SK-N-SH treated with all-trans-retinoic acid at 6 μM for 48 hours (cell line): ENCODE data around the gene PACRGL.

ENCODE experiments used
- ARNTL ChIP-seq: fragments of 450-650 bp; formaldehyde crosslinking; IDR thresholded peaks from 2 replicates; pipeline ENCODE4 v1.5.0; 2020; ENCODE audit warnings: low read depth, mild to moderate bottlenecking, moderate library complexity, borderline replicate concordance
- BACH2 ChIP-seq: fragments of 250-450 bp; sonication (Bioruptor Pico); IDR thresholded peaks from 2 replicates; pipeline ENCODE4 v1.9.0; 2021; ENCODE audit warnings: mild to moderate bottlenecking, borderline replicate concordance
- CREB5 ChIP-seq: fragments of 250-450 bp; sonication (Bioruptor Pico); IDR thresholded peaks from 2 replicates; pipeline ENCODE4 v1.5.1; 2020; ENCODE audit warnings: low read depth, mild to moderate bottlenecking, moderate library complexity
- CSDC2 ChIP-seq: fragments of 250-450 bp; sonication (Bioruptor Pico); IDR thresholded peaks from 2 replicates; pipeline ENCODE4 v1.5.0; 2020; ENCODE audit warnings: mild to moderate bottlenecking, moderate library complexity
- ESRRG ChIP-seq: fragments of 250-450 bp; sonication (Bioruptor Pico); IDR thresholded peaks from 2 replicates; pipeline ENCODE4 v1.6.1; 2021; ENCODE audit warnings: mild to moderate bottlenecking
- OSR1 ChIP-seq: fragments of 250-450 bp; sonication (Bioruptor Pico); IDR thresholded peaks from 2 replicates; pipeline ENCODE4 v1.8.0; 2022; ENCODE audit warnings: moderate library complexity, mild to moderate bottlenecking, inconsistent platforms
- PATZ1 ChIP-seq: fragments of 250-450 bp; sonication (Bioruptor Pico); IDR thresholded peaks from 2 replicates; pipeline ENCODE4 v1.8.0; 2020; ENCODE audit warnings: mild to moderate bottlenecking, moderate library complexity, borderline replicate concordance
- RARB ChIP-seq: fragments of 250-450 bp; sonication (Bioruptor Pico); IDR thresholded peaks from 2 replicates; pipeline ENCODE4 v1.8.0; 2021; ENCODE audit warnings: mild to moderate bottlenecking, moderate library complexity
- ZFP3 ChIP-seq: fragments of 250-450 bp; sonication (Bioruptor Pico); IDR thresholded peaks from 2 replicates; pipeline ENCODE4 v1.5.0; 2020; ENCODE audit warnings: mild to moderate bottlenecking, moderate library complexity
- ZFP30 ChIP-seq: fragments of 450-650 bp; formaldehyde crosslinking; IDR thresholded peaks from 2 replicates; pipeline ENCODE4 v1.5.0; 2022; ENCODE audit warnings: mild to moderate bottlenecking, moderate library complexity
- ZNF70 ChIP-seq: fragments of 450-650 bp; formaldehyde crosslinking; IDR thresholded peaks from 2 replicates; pipeline ENCODE4 v1.5.0; 2020; ENCODE audit warnings: mild to moderate bottlenecking, moderate library complexity
- ZNF8 ChIP-seq: fragments of 450-650 bp; formaldehyde crosslinking; IDR thresholded peaks from 2 replicates; pipeline ENCODE4 v1.5.0; 2020; ENCODE audit warnings: mild to moderate bottlenecking, moderate library complexity

- TF ChIP-seq ZFP3 (CRISPR knock-in tag): no peak
- no peak for TF ChIP-seq BACH2 (CRISPR knock-in tag)
- no peak for TF ChIP-seq PATZ1 (CRISPR knock-in tag)
- TF ChIP-seq CSDC2: no peak
- no peak for TF ChIP-seq ESRRG (CRISPR knock-in tag)
- TF ChIP-seq ZNF8 (CRISPR knock-in tag): no peak
- TF ChIP-seq ZFP30 (CRISPR knock-in tag): no peak
- no peak for TF ChIP-seq ZNF70 (CRISPR knock-in tag)
- TF ChIP-seq ARNTL (CRISPR knock-in tag): no peak
- no peak for TF ChIP-seq RARB (CRISPR knock-in tag)
- TF ChIP-seq OSR1 (CRISPR knock-in tag): no peak
- TF ChIP-seq CREB5 (CRISPR knock-in tag): no peak
Measured at GRCh38 chr4:20696815-20697214, 3.4 kb upstream of the PACRGL start.
